Stromal cell of bone marrow (primary cell): ENCODE data around the gene EFCAB6.

ENCODE experiments used
- DNase-seq: peaks from one replicate; pipeline ENCODE4 v3.0.0-alpha.2; 2012; ENCODE audit warnings: low read depth

The EFCAB6 gene

GRCh38 chr22:43848366-43849171, 36.5 kb upstream of the EFCAB6 start:
- no peak for DNase-seq

DNA sequence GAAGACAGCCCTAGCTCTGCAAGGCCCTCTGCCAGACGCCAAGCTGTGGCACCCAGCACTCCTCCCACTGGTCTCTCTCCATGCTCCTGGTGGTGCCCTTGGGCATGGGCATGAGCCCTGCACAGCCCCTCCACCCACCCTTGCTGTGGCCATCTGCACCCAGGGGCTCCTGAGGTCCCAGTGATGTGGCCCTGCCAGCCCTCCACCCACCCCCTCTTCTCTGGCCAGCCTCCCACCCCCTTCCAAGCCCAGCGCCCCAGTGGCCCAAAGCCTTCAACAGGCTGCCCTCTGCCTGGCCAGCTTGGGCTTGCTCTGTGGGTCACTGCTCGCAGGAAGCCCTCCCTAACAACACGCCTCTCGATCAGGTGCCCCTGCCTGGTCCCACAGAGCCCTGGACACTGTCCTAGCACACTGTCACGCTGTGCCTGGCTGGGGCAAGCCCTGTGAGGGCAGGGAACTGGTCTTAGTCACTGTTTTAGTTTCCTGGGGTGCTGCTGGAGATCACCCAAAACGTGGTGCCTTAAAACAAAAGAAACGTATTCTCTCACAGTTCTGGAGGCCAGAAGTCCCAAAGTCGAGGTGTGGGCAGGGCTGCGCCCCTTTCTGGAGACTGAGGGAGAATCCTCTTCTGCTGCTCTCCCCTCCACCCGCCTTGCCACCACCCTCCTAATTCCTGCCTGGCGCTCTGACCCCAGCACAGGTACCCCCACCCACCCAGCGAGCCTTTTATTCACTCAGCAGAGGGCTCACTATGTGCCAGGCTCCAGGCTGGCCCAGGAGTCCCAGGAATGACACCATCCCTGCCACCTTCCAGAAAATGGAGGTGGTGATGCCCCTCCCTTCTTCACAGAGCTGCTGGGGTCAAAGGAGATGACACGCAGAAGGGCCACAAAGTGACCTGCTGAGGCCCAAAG, 35.5 kb upstream of the EFCAB6 start:
- DNase-seq, result no peak

- no peak for DNase-seq
These were observed 34.9 kb upstream of the EFCAB6 start for GRCh38 chr22:43846966-43847365.

DNA sequence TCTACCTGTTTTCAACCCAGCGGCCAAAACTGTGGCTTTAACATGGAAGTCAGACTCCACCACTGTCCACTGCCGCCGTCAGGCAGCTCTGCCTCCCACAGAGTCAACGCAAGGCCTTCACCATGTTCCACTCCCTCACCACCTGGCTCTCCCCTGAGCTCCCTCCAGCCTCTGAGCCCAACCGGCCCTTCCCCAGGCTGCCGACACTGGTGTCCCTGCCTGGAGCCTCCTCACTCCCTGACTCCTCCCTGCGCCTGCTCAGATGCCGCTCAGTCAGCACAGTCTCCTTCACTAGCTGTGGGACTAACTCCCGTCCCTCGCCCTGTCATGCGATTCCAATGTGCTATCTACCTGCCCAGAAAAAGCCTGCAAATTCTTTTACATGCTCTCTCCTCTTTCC, 33.9 kb upstream of the EFCAB6 start:
- no peak for DNase-seq

DNA sequence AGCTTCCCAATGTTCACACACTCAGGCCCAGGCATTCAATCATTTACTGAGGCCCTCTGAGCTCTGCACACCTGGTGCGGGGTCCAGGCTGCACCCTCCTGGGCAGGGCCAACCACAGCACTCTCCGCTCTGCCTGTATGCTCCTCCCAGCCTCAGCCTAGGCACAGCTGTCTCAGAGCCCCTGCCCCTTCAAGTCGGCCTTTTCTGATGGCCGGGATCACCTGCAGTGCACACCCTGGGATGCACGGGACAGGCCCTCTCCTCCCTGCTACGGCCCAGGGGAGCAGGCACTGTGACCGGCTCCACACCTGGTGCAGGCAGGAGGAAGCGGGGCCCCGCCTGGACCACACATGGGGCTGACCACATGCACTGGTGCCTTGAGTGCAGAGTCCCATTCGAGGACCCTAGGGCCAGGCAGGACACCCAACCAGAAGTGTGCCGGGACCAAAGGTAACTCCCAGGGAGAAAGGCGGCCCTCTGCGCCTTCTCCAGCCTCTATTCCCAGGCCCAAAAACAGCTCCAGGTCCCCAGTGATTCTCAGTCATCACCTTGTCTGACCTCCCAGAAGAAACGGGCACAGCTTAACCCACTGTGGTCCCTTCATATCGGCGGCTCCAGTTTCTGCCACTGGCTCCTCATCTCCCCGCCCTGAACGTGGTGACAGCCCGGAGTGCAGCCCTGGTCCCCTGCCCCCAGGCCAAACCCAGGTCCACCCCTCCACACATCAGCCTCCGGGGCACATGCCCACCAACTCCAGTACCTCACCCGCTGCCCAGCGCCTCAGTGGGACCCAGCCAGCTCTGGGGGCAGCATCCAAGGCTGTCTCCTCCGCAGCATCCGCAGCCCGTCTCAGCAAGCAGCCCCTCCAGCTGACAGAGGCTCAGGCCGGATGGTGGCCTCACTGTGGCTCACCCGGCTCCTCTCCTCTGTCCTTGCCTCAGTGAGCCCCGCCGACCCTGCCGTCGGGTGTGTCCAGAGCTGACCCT, 32.7 kb upstream of the EFCAB6 start:
- DNase-seq, result no peak

GRCh38 chr22:43843783-43844530, 31.9 kb upstream of the EFCAB6 start:
- no peak for DNase-seq

DNA sequence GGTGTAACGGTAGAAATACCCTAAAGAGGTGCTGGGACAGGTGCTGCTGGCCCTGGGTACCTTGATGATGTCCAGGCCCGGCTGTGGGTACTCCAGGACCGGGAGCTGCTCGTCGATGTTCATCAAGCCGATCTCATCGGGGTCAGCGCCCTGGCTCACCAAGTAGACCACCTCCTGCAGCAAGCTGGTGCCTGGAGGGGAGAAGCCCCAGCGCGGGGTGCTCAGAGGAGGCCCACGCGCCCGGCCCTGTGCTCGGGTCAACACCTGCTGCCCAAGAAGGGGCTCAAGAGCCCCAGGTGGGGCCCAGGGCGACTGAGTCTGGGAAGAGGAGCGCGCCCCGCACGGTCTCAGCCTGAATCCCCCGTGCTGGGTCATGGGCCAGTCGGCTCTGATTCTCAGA, 29.6 kb upstream of the EFCAB6 start:
- no peak for DNase-seq

- DNase-seq, result no peak
These were observed 28.7 kb upstream of the EFCAB6 start for GRCh38 chr22:43840851-43841250.

- DNase-seq, result no peak
These were observed 28.3 kb upstream of the EFCAB6 start for GRCh38 chr22:43840431-43840830.

GRCh38 chr22:43839781-43840180, 27.7 kb upstream of the EFCAB6 start:
- no peak for DNase-seq

- DNase-seq, result no peak
These were observed 26.6 kb upstream of the EFCAB6 start for GRCh38 chr22:43838571-43839307.

- DNase-seq, result no peak
These were observed 26.1 kb upstream of the EFCAB6 start for GRCh38 chr22:43838161-43838560.

DNA sequence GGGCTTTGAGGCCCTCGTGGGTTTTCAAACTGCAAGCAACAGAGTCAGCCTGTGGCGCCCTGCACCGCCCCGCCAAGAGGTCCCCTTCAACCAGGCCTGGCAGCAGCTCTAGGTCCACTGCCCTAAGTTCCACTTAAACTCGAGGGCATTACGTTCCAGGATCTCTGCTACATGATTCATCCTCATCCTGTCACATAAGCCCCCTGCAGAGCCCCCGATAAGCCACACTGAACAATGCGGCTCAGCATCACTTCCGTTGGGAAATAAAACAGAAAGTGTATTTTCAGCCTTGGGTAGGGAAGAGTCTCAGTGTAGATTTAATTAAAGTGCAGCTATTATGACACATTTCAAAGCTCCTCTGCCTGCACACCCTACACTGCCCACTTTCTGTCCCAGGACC, 25.6 kb upstream of the EFCAB6 start:
- DNase-seq, result no peak

GRCh38 chr22:43835736-43836135, 23.6 kb upstream of the EFCAB6 start:
- DNase-seq, result no peak

GRCh38 chr22:43835166-43835565, 23.1 kb upstream of the EFCAB6 start:
- DNase-seq, result no peak

DNA sequence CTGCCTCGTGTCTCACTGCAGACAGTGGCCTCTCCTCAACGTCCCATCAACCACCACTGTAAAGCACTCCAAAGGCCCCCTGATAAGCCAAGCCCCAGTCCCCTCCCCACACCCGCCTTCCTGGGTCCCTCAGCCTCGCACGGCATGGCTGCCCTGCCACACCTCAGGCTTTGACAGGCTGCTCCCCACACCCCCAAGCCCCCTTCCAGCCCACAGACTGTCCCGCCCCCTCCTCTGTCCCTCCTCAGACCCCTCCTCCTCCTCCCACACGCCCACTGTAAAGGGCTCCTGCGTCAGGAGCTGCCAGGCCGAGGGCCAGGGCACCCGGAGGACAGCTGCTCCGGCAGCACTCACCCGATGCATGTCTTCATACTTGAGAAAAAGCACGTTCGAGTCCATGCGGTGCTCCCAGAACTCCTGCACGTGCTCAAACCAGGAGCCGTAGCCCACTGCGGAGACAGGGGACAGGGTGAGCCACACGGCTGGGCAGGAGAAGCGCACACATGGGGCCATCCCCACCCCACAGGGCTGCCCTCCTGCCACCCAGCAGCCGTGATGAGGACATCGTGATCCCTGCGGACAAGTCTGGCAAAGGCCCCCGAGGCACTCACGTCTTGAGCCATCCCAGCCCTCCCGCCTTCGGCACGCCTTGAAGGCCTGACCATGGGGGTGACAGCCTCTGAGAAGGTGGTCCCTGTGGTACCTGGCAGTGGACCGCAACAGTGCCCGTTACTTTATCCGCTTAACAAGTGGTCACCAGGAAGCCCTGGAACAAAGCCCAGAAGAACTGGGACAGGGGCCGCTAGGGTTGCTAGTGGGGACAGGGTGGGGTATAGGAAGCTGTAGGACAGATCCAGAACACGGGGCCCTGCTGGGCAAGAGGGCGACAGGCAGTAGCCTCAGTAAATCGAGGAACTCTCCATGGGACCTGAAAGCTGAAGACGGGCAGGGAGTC, 21.5 kb upstream of the EFCAB6 start:
- no peak for DNase-seq

DNA sequence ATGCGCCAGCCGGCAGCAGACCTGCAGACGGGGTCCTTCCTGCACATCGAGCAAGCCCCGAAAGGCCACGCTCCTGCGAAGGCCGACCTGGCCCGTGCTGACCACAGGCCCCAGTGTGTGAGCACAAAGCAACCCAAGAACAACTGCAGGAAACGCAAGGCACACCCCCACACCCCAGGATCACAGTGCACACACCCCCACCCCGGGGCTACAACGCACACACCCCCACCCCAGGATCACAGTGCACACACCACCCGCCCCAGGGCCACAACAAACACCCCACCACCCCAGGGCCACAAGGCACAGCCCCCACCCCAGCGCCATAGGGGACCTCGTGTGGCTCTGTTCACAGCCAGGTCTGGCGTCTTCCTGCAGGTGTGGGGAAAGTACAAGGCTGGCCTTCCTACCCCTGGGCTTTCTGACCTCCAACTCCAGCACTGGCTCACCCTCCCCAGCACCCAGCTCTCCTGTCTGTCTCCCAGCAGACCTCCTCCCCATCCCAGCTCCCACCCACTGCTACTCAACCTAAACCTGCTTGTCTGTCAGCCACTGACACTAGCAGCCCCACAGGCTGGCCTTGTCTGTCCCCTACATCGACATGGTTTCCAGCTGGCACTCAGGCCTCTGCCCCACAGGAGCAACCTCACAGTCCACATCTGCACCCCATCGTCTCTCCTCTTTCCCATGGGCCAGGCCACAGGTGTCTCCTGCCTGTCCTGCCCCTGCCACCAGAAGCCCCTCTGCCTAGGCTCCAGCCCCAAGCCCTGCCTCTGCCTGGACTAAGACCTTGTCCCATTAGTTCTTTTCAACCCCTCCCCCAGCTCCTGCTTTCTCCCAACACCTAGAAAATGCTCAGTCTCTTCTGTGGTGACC, 20.5 kb upstream of the EFCAB6 start:
- DNase-seq, result no peak
